ENCODE results near the gene CRTC3. TPM values are rescaled to one million over a fixed set of nuclear protein-coding genes. Genes with fewer than 3 reads are reported as not detected.

CRTC3 gene
- total and polyA plus RNA-seq, 2 of the 13 experiments (the other 11 are each of a cell fraction or from before 2014, with no cell fraction given), result 8.4 to 11.8 TPM

GRCh38 chr15:90664650-90665287 is 135.0 kb downstream of the CRTC3 start (continued):
- TF ChIP-seq RERE (CRISPR knock-in tag; IDR thresholded peaks at IDR 0.05; ENCODE audit: low read depth), result no peak
- TF ChIP-seq ZBTB38 (CRISPR knock-in tag; IDR thresholded peaks at IDR 0.05), result peak; percentile 76; the same call in 1 of the 2 replicates
- peak; percentile 35; the same call in 1 of the 2 replicates for TF ChIP-seq ZNF782 (CRISPR knock-in tag; IDR thresholded peaks at IDR 0.05; ENCODE audit: borderline replicate concordance)
- peak; percentile 93 for TF ChIP-seq ZNF770 (CRISPR knock-in tag; IDR thresholded peaks at IDR 0.05)
- TF ChIP-seq ZNF850 (CRISPR knock-in tag; conservative IDR thresholded peaks at IDR 0.05), result peak; percentile 64; the same call in 1 of the 2 replicates
- TF ChIP-seq ZNF333 (CRISPR knock-in tag; IDR thresholded peaks at IDR 0.05; ENCODE audit: borderline replicate concordance), result 0 out of 2 replicates have a peak, but pooled peaks have one; percentile 30
- no peak for TF ChIP-seq XBP1 (CRISPR knock-in tag; IDR thresholded peaks at IDR 0.05)
- TF ChIP-seq TMF1 (CRISPR knock-in tag; IDR thresholded peaks at IDR 0.05; ENCODE audit: low read depth), result 0 out of 2 replicates have a peak, but pooled peaks have one; percentile 58
- 0 out of 2 replicates have a peak, but pooled peaks have one; percentile 40 for TF ChIP-seq ZNF576 (CRISPR knock-in tag; IDR thresholded peaks at IDR 0.05)
